A673 (cell line): ENCODE data around the gene RNF34.

Source experiments
- CTCF ChIP-seq: fragments of 300-800, 200-600 bp; sonication (generic); conservative IDR thresholded peaks from 2 replicates; pipeline ENCODE4 v1.5.1; 2017; ENCODE audit warnings: low read depth, mild to moderate bottlenecking, antibody characterized with exemption, low read length, moderate library complexity, mixed read lengths
- EZH2 ChIP-seq: fragments of 200-600 bp; sonication (generic); IDR thresholded peaks from 2 replicates; pipeline ENCODE4 v1.6.1; 2017; ENCODE audit warnings: borderline replicate concordance, low read depth, mild to moderate bottlenecking, mixed read lengths, antibody characterized with exemption, low read length; ENCODE audit not compliant: poor library complexity, severe bottlenecking

- TF ChIP-seq CTCF (no peak), EZH2 (no peak)
Observed at GRCh38 chr12:121355818-121356217, 44.1 kb upstream of the RNF34 start.
